A673 (cell line): ENCODE data around the gene PPP4R2. TPM values are rescaled to one million over a fixed set of nuclear protein-coding genes. Genes with fewer than 3 reads are reported as not detected.

Experiments
- BruUV-seq: library from RNA; stranded (reverse); fragments of 400-500 nt; replicated peaks from 2 replicates; lab custom pipeline; 2021; lab: Mats Ljungman, UMichigan
- CTCF ChIA-PET: fragments of 300-600 bp; sonication (Branson Sonifier 250); formaldehyde crosslinking; loops from one replicate; lab custom pipeline; 2022; ENCODE audit warnings: antibody characterized with exemption; lab: Charles Lee
- POLR2A ChIA-PET: fragments of 300-600 bp; sonication (Branson Sonifier 250); formaldehyde crosslinking; loops from one replicate; lab custom pipeline; 2022; ENCODE audit warnings: antibody characterized with exemption; ENCODE audit not compliant: low non-redundant PET; lab: Charles Lee
- DNase-seq: peaks from one replicate; pipeline ENCODE4 v3.0.0-alpha.2; 2015; ENCODE audit warnings: low spot score
- H3K27ac ChIP-seq: fragments of 200-600 bp; sonication (generic); 2 replicates; pipeline ENCODE4 v1.5.1; 2016; ENCODE audit warnings: mixed run types, low read depth, mild to moderate bottlenecking, mixed read lengths, antibody characterized with exemption, low read length; ENCODE audit not compliant: poor library complexity, severe bottlenecking
- H3K27me3 ChIP-seq: fragments of 200-600 bp; sonication (generic); replicated peaks from 2 replicates; pipeline ENCODE4 v1.6.1; 2017; ENCODE audit warnings: mixed run types, low read depth, mild to moderate bottlenecking, mixed read lengths, antibody characterized with exemption, low read length; ENCODE audit not compliant: insufficient read depth, poor library complexity
- H3K36me3 ChIP-seq: fragments of 200-600 bp; sonication (generic); 2 replicates; pipeline ENCODE4 v1.6.1; 2016; ENCODE audit warnings: mixed run types, mild to moderate bottlenecking, mixed read lengths, antibody characterized with exemption, low read length; ENCODE audit not compliant: insufficient read depth, poor library complexity, severe bottlenecking
- H3K4me1 ChIP-seq: fragments of 200-600 bp; sonication (generic); 2 replicates; pipeline ENCODE4 v1.6.1; 2017; ENCODE audit warnings: mixed run types, mild to moderate bottlenecking, mixed read lengths, antibody characterized with exemption, low read length; ENCODE audit not compliant: insufficient read depth, poor library complexity, severe bottlenecking
- H3K4me3 ChIP-seq: fragments of 200-600 bp; sonication (generic); 2 replicates; pipeline ENCODE4 v1.5.1; 2016; ENCODE audit warnings: low read depth, mixed run types, mild to moderate bottlenecking, mixed read lengths, low read length; ENCODE audit not compliant: poor library complexity, severe bottlenecking
- H3K9me3 ChIP-seq: fragments of 200-600 bp; sonication (generic); 2 replicates; pipeline ENCODE4 v1.6.1; 2016; ENCODE audit warnings: mixed run types, low read depth, mild to moderate bottlenecking, mixed read lengths, antibody characterized with exemption, low read length; ENCODE audit not compliant: poor library complexity, severe bottlenecking
- EZH2 ChIP-seq: fragments of 200-600 bp; sonication (generic); IDR thresholded peaks from 2 replicates; pipeline ENCODE4 v1.6.1; 2017; ENCODE audit warnings: borderline replicate concordance, low read depth, mild to moderate bottlenecking, mixed read lengths, antibody characterized with exemption, low read length; ENCODE audit not compliant: poor library complexity, severe bottlenecking
- intact Hi-C: fragments of 100-400 bp; cut with micrococcal nuclease; formaldehyde crosslinking; loops from one replicate; pipeline ENCODE4 v1.10.0; 2022; ENCODE audit not compliant: unreplicated experiment
- total RNA-seq: library from RNA; stranded (reverse); gene quantifications from 2 replicates; pipeline ENCODE4 v1.2.3, GENCODE V29; 2021
- TF ChIP-seq, protein P1 (sequence below): fragments of 300-800, 200-600 bp; sonication (generic); conservative IDR thresholded peaks from 2 replicates; pipeline ENCODE4 v1.5.1; 2017; ENCODE audit warnings: low read depth, mild to moderate bottlenecking, antibody characterized with exemption, low read length, moderate library complexity, mixed read lengths

Gene PPP4R2
- total RNA-seq, 1 experiment from 2014 or later: 41.4 TPM

DNA sequence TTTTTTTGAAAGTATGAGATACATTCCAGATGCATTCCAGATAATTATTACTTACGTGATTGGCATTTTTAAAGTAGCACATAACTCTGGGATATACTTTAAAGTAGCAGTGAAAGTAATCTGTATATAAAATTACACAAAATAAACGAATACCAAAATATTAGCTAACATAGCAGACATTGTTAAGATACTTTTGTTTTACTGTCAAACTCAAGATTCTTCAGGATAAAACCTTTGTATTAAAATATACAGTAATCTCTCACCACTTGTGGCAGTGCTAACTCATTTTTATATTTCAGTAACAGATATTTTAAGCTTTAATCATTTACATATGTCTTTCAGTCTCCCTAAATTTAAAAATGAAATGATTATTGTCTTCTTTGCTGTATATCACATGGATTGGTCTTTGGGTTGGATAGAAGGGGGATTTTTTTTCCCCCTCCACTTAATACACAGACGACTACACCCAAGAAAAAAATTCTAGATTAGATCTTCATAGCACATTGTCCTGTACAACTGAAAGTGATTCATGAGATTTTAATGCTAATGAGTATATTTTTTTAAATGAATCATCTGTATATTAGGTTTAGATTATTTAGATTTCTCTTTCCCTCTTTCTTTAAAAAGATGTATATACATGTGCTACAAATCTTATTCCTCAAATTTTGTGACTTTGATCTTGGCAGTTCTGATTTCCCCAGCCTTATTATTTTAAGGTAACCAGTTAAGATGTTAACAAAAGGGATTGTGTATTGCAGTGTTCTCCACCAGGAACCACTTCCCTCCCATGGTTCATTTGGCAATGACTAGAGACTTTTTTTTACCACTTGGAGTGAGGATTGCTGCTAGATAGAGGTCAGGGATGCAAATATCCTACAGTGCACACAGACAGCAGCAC lies 40.3 kb downstream of the PPP4R2 start:
- no peak for TF ChIP-seq EZH2
- TF ChIP-seq, protein P1, sequence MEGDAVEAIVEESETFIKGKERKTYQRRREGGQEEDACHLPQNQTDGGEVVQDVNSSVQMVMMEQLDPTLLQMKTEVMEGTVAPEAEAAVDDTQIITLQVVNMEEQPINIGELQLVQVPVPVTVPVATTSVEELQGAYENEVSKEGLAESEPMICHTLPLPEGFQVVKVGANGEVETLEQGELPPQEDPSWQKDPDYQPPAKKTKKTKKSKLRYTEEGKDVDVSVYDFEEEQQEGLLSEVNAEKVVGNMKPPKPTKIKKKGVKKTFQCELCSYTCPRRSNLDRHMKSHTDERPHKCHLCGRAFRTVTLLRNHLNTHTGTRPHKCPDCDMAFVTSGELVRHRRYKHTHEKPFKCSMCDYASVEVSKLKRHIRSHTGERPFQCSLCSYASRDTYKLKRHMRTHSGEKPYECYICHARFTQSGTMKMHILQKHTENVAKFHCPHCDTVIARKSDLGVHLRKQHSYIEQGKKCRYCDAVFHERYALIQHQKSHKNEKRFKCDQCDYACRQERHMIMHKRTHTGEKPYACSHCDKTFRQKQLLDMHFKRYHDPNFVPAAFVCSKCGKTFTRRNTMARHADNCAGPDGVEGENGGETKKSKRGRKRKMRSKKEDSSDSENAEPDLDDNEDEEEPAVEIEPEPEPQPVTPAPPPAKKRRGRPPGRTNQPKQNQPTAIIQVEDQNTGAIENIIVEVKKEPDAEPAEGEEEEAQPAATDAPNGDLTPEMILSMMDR: no peak
- CTCF ChIA-PET: no interaction called here
- H3K27me3 ChIP-seq: no peaks in the 10 kb centered on the region
- H3K36me3 ChIP-seq: no peaks in the 10 kb centered on the region
- POLR2A ChIA-PET: no interaction called here
- peak; percentile 14 for DNase-seq
- no TSS peak for BruUV-seq
- H3K27ac ChIP-seq: peak overlapping the region; percentile 37
- peaks cover 14% of the 10 kb centered on the region for H3K4me1 ChIP-seq
- no peak overlapping the region for H3K4me3 ChIP-seq
- intact Hi-C loops: no loop called here
- H3K9me3 ChIP-seq: no peaks in the 10 kb centered on the region

DNA sequence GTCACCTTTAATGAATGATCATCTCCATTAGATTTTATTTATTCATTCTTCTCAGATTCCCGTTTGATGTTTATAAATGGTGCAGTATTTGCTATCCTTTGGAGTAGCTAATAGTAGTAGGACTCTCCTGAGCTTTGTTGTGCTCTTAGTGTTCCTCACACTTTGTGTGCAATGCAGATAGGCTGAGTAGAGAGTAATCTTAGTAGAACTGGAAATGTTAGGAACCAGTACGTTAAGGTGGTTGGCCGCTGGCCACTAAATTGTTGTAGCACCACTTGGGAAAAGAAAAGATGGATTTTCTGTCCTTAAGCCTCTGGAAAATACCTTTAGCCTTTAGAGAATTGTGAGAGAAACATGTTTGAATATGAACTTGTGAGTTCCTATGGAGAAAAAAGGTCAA lies 44.9 kb downstream of the PPP4R2 start:
- H3K4me3 ChIP-seq: no peak overlapping the region
- BruUV-seq: no TSS peak
- no peak for TF ChIP-seq EZH2
- TF ChIP-seq, protein P1: no peak
- H3K27me3 ChIP-seq: no peaks in the 10 kb centered on the region
- DNase-seq: no peak
- H3K9me3 ChIP-seq: no peaks in the 10 kb centered on the region
- CTCF ChIA-PET: no interaction called here
- POLR2A ChIA-PET: no interaction called here
- no peaks in the 10 kb centered on the region for H3K36me3 ChIP-seq
- intact Hi-C loops: no loop called here
- peaks cover 16% of the 10 kb centered on the region for H3K4me1 ChIP-seq
- no peak overlapping the region for H3K27ac ChIP-seq

DNA sequence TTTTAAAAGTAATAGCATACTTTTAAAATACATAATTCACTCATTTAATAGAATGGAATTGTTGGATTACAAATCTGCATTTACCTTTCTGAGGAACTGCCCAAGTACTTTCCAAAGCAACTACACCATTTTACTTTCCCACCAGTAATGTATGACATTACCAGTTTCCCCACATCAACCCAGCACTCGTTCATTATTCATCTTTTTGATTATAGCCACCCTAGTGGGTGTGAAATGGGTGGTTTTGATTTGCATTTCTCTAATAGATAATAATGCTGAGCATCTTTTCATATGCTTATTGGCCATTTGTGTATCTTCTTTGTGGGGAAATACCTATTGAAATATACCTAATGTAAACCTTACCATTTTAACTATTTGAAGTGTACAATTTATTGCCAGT lies 46.8 kb downstream of the PPP4R2 start:
- ChIA-PET POLR2A (no interaction called here), CTCF (no interaction called here)
- H3K9me3 ChIP-seq: no peaks in the 10 kb centered on the region
- BruUV-seq: no TSS peak
- TF ChIP-seq, protein P1: no peak
- no peak for TF ChIP-seq EZH2
- H3K4me1 ChIP-seq: peaks cover 10% of the 10 kb centered on the region
- intact Hi-C loops: no loop called here
- no peak overlapping the region for H3K27ac ChIP-seq
- DNase-seq: no peak
- H3K27me3 ChIP-seq: no peaks in the 10 kb centered on the region
- H3K36me3 ChIP-seq: no peaks in the 10 kb centered on the region
- no peak overlapping the region for H3K4me3 ChIP-seq
